HepG2 (cell line): ENCODE data around the gene ATP2A2. TPM values are rescaled to one million over a fixed set of nuclear protein-coding genes. Genes with fewer than 3 reads are reported as not detected.

Experiments
- ATAC-seq: fragments of 200-7000 bp; cut with Tn5 transposase; 3 replicates; pipeline ENCODE4 v1.9.1; 2020; ENCODE audit warnings: mild to moderate bottlenecking, moderate library complexity
- BruUV-seq: library from RNA; stranded (reverse); fragments of 400-500 nt; replicated peaks from 2 replicates; lab custom pipeline; 2021; lab: Mats Ljungman, UMichigan
- CTCF ChIA-PET: fragments of 300-600 bp; formaldehyde crosslinking; extraction: SDS; loops from one replicate; lab custom pipeline; 2021; ENCODE audit warnings: low total read pairs, inconsistent platforms, low intra/inter-chr PET ratio; lab: Yijun Ruan, JAX
- POLR2A ChIA-PET: fragments of 350-600 bp; sonication (Branson Sonifier 250); formaldehyde crosslinking; loops from one replicate; lab custom pipeline; 2020; ENCODE audit warnings: antibody characterized with exemption, inconsistent platforms; lab: Yijun Ruan, JAX
- DNase-seq: peaks from one replicate; pipeline ENCODE4 v3.0.0-alpha.2; 2015; ENCODE audit warnings: low spot score
- FAIRE-seq: peaks from 3 replicates; lab custom pipeline; 2011; peaks lifted over from hg19 to GRCh38; lab: Jason Lieb, UNC
- H2AFZ ChIP-seq: one replicate; pipeline ENCODE4 v1.6.1; 2011; ENCODE audit warnings: low read length, inconsistent platforms
- H3K27ac ChIP-seq: fragments of 300-600 bp; 3 replicates; pipeline ENCODE4 v1.8.0; 2011; ENCODE audit warnings: mixed run types, mild to moderate bottlenecking, mixed read lengths, low read length, inconsistent platforms; ENCODE audit not compliant: insufficient read depth; ENCODE audit errors: extremely low read length
- H3K27me3 ChIP-seq, 2 experiments: fragments of 200-600 bp in 1 of 2; 2 replicates in 1 of 2; 3 replicates in 1 of 2; pipeline versions ENCODE4 v1.6.0 to v1.8.0; 2011; ENCODE audit warnings: low read length in 2 of 2, mild to moderate bottlenecking in 2 of 2, moderate library complexity in 2 of 2, inconsistent platforms in 1 of 2; ENCODE audit not compliant: insufficient read depth in 2 of 2, control insufficient read depth in 1 of 2
- H3K36me3 ChIP-seq, 2 experiments: fragments of 200-600 bp in 1 of 2; replicated peaks in 1 of 2; 2 replicates in 1 of 2; 3 replicates in 1 of 2; pipeline versions ENCODE4 v1.5.1 to v1.8.0; 2011; ENCODE audit warnings: low read length in 2 of 2, inconsistent platforms in 1 of 2; ENCODE audit not compliant: insufficient read depth in 2 of 2, control insufficient read depth in 1 of 2
- H3K4me1 ChIP-seq: 2 replicates; pipeline ENCODE4 v1.5.1; 2012; ENCODE audit warnings: low read length, inconsistent platforms; ENCODE audit not compliant: insufficient read depth
- H3K4me2 ChIP-seq: 2 replicates; pipeline ENCODE4 v1.6.0; 2011; ENCODE audit warnings: low read depth, low read length, inconsistent platforms
- H3K4me3 ChIP-seq, 3 experiments: fragments of 200-600 bp in 1 of 3; sonication (generic), shearing (Covaris generic) in 1 of 3; replicated peaks in 1 of 3; 2 replicates each; pipeline ENCODE4 v1.5.1; 2011 to 2016; ENCODE audit warnings: low read length in 3 of 3, inconsistent platforms in 2 of 3, low read depth in 2 of 3, mild to moderate bottlenecking in 2 of 3, control low read depth in 1 of 3, mixed read lengths in 1 of 3; ENCODE audit not compliant: insufficient read depth in 1 of 3
- H3K79me2 ChIP-seq: one replicate; pipeline ENCODE4 v1.6.1; 2011; ENCODE audit warnings: low read length, inconsistent platforms; ENCODE audit not compliant: insufficient read depth
- H3K9ac ChIP-seq: 2 replicates; pipeline ENCODE4 v1.6.0; 2011; ENCODE audit warnings: mild to moderate bottlenecking, low read depth, low read length, inconsistent platforms; ENCODE audit not compliant: insufficient read depth
- H3K9me3 ChIP-seq: 2 replicates; pipeline ENCODE4 v1.5.1; 2012; ENCODE audit warnings: mild to moderate bottlenecking, low read length
- H4K20me1 ChIP-seq: 2 replicates; pipeline ENCODE4 v1.6.0; 2011; ENCODE audit warnings: inconsistent platforms, mild to moderate bottlenecking, low read length, moderate library complexity; ENCODE audit not compliant: insufficient read depth
- ELF3 ChIP-seq: IDR thresholded peaks from 2 replicates; pipeline ENCODE4 v1.6.1; 2016; ENCODE audit warnings: missing genetic modification reagents, missing compliant biosample characterization
- JUN ChIP-seq: sonication (generic); formaldehyde crosslinking; IDR thresholded peaks from 2 replicates; pipeline ENCODE4 v1.4.0; 2020; ENCODE audit warnings: mild to moderate bottlenecking, missing genetic modification reagents
- JUNB ChIP-seq: sonication (generic); formaldehyde crosslinking; IDR thresholded peaks from 2 replicates; pipeline ENCODE4 v1.8.0; 2022; ENCODE audit warnings: missing genetic modification reagents, mild to moderate bottlenecking, borderline replicate concordance
- KDM4B ChIP-seq: sonication (generic); formaldehyde crosslinking; IDR thresholded peaks from 2 replicates; pipeline ENCODE4 v1.4.0; 2020; ENCODE audit warnings: missing genetic modification reagents
- LCORL ChIP-seq, 2 experiments: fragments of 450-650 bp in 1 of 2; sonication (generic) in 1 of 2; formaldehyde crosslinking in 1 of 2; IDR thresholded peaks; 2 replicates each; pipeline versions ENCODE4 v1.5.0 to v1.6.1; 2017 to 2020; ENCODE audit warnings: antibody characterized with exemption in 1 of 2, missing genetic modification reagents in 1 of 2
- MAFK ChIP-seq, 2 experiments: IDR thresholded peaks in 1 of 2; conservative IDR thresholded peaks in 1 of 2; 2 replicates each; pipeline ENCODE4 v1.6.1; 2011; ENCODE audit warnings: improper control_type of control experiment in 2 of 2, low read length in 2 of 2
- PRPF4 ChIP-seq: fragments of 200-400 bp; formaldehyde crosslinking; IDR thresholded peaks from 2 replicates; pipeline ENCODE4 v1.6.1; 2016; ENCODE audit warnings: low read length, low read depth; ENCODE audit not compliant: poor library complexity, severe bottlenecking
- SMAD3 ChIP-seq: sonication (generic); formaldehyde crosslinking; IDR thresholded peaks from 2 replicates; pipeline ENCODE4 v1.4.0; 2020; ENCODE audit warnings: missing genetic modification reagents
- TSC22D2 ChIP-seq: sonication (generic); formaldehyde crosslinking; IDR thresholded peaks from 2 replicates; pipeline ENCODE4 v1.5.1; 2020; ENCODE audit warnings: missing genetic modification reagents, mild to moderate bottlenecking, borderline replicate concordance
- ZBTB7A ChIP-seq: sonication (generic); formaldehyde crosslinking; IDR thresholded peaks from 2 replicates; pipeline ENCODE4 v1.8.0; 2022; ENCODE audit warnings: mild to moderate bottlenecking, missing genetic modification reagents
- ZC3H4 ChIP-seq: sonication (generic); formaldehyde crosslinking; IDR thresholded peaks from 2 replicates; pipeline ENCODE4 v1.4.0; 2020; ENCODE audit warnings: missing genetic modification reagents, borderline replicate concordance
- ZNF101 ChIP-seq: sonication (generic); formaldehyde crosslinking; IDR thresholded peaks from 2 replicates; pipeline ENCODE4 v1.4.0; 2020; ENCODE audit warnings: mild to moderate bottlenecking, low read depth, missing genetic modification reagents, borderline replicate concordance
- ZNF460 ChIP-seq: sonication (generic); formaldehyde crosslinking; IDR thresholded peaks from 2 replicates; pipeline ENCODE4 v1.5.1; 2020; ENCODE audit warnings: missing genetic modification reagents, mild to moderate bottlenecking, borderline replicate concordance
- ZNF513 ChIP-seq: sonication (generic); formaldehyde crosslinking; conservative IDR thresholded peaks from 2 replicates; pipeline ENCODE4 v1.5.0; 2020; ENCODE audit warnings: missing genetic modification reagents
- ZNF543 ChIP-seq: sonication (generic); formaldehyde crosslinking; IDR thresholded peaks from 2 replicates; pipeline ENCODE4 v1.4.0; 2020; ENCODE audit warnings: mild to moderate bottlenecking, missing genetic modification reagents
- ZNF558 ChIP-seq: sonication (generic); formaldehyde crosslinking; IDR thresholded peaks from 2 replicates; pipeline ENCODE4 v1.9.0; 2022; ENCODE audit warnings: mild to moderate bottlenecking, missing genetic modification reagents, borderline replicate concordance
- ZNF773 ChIP-seq: sonication (generic); formaldehyde crosslinking; IDR thresholded peaks from 2 replicates; pipeline ENCODE4 v1.4.0; 2020; ENCODE audit warnings: missing genetic modification reagents, borderline replicate concordance
- WGBS: methylation state at CpG from one replicate; pipeline ENCODE4 v1.1.6; 2017; ENCODE audit warnings: low lambda C conversion rate; 5-methylcytosine and 5-hydroxymethylcytosine counted together
- in situ Hi-C: cut with HindIII; loops from 2 replicates; pipeline ENCODE4 v1.10.0; 2017; ENCODE audit warnings: low pct_unique_long_range_greater_than_20kb; ENCODE audit not compliant: extremely low pct_ligation_motif_present
- intact Hi-C: fragments of 100-400 bp; cut with micrococcal nuclease; formaldehyde crosslinking; loops from one replicate; pipeline ENCODE4 v1.10.0; 2022; ENCODE audit not compliant: unreplicated experiment
- polyA plus RNA-seq, 8 experiments: library from polyadenylated mRNA; depleted of rRNA in 3 of 8; stranded (reverse) in 7 of 8; unstranded in 1 of 8; fragments of >200 nt; fragmentation: Illumina TruSeq in 4 of 8; extraction: Trizol in 4 of 8; gene quantifications; 2 replicates each; pipeline versions ENCODE4 v1.2.1 to v1.2.3, GENCODE V29; 2011 to 2016; ENCODE audit warnings: low read depth in 4 of 8, missing spikeins in 1 of 8, mixed read lengths in 1 of 8; ENCODE audit not compliant: insufficient read depth in 1 of 8
- total RNA-seq, 5 experiments: library from RNA; depleted of rRNA; stranded (reverse); fragments of >200 nt; fragmentation: Illumina TruSeq; extraction: Trizol; gene quantifications; 2 replicates each; pipeline ENCODE4 v1.2.3, GENCODE V29; 2016; ENCODE audit warnings: low read depth in 1 of 5
- TF ChIP-seq, protein P1 (sequence below): sonication (generic); formaldehyde crosslinking; IDR thresholded peaks from 2 replicates; pipeline ENCODE4 v1.4.0; 2020; ENCODE audit warnings: missing genetic modification reagents, borderline replicate concordance
- TF ChIP-seq, protein P2 (sequence below): sonication (generic); formaldehyde crosslinking; IDR thresholded peaks from 2 replicates; pipeline ENCODE4 v1.5.0; 2020; ENCODE audit warnings: missing genetic modification reagents

The ATP2A2 gene
- total and polyA plus RNA-seq, 2 of the 13 experiments (the other 11 are each of a cell fraction or from before 2014, with no cell fraction given) = 35.4 to 85.5 TPM

DNA sequence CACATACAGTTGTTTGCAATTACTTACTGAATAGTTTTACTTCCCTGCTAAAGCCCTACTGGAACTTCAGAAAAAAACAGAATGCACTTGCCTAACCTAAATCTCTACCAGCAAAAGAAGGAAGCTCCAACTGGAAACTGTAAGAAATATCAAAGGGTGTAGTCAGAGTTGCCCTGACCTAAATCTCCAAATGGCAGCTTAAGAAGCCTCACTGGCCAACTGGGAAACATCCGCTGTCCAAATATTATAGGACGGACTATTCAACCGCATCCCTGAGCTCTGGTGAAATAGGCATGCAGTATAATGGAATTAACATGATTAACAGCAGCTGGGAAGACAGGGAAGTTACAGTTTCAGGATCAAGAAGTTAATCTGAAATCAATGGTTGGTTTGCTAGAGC, 98.2 kb downstream of the ATP2A2 start:
- Histone ChIP-seq H3K27me3 (no peaks in the 10 kb centered on the region), H3K36me3 (peaks cover 30 to 70% of the 10 kb centered on the region in 2 experiments), H3K9me3 (no peaks in the 10 kb centered on the region), H3K4me2 (no peak overlapping the region), H2AFZ (no peak overlapping the region), H4K20me1 (no peaks in the 10 kb centered on the region), H3K4me1 (no peaks in the 10 kb centered on the region), H3K4me3 (no peak overlapping the region), H3K27ac (no peak overlapping the region), H3K79me2 (no peaks in the 10 kb centered on the region), H3K9ac (no peak overlapping the region)
- intact Hi-C loops (no loop called here), in situ Hi-C loops (no loop called here)
- TF ChIP-seq ELF3 (CRISPR knock-in tag) = no peak
- TF ChIP-seq, protein P1, sequence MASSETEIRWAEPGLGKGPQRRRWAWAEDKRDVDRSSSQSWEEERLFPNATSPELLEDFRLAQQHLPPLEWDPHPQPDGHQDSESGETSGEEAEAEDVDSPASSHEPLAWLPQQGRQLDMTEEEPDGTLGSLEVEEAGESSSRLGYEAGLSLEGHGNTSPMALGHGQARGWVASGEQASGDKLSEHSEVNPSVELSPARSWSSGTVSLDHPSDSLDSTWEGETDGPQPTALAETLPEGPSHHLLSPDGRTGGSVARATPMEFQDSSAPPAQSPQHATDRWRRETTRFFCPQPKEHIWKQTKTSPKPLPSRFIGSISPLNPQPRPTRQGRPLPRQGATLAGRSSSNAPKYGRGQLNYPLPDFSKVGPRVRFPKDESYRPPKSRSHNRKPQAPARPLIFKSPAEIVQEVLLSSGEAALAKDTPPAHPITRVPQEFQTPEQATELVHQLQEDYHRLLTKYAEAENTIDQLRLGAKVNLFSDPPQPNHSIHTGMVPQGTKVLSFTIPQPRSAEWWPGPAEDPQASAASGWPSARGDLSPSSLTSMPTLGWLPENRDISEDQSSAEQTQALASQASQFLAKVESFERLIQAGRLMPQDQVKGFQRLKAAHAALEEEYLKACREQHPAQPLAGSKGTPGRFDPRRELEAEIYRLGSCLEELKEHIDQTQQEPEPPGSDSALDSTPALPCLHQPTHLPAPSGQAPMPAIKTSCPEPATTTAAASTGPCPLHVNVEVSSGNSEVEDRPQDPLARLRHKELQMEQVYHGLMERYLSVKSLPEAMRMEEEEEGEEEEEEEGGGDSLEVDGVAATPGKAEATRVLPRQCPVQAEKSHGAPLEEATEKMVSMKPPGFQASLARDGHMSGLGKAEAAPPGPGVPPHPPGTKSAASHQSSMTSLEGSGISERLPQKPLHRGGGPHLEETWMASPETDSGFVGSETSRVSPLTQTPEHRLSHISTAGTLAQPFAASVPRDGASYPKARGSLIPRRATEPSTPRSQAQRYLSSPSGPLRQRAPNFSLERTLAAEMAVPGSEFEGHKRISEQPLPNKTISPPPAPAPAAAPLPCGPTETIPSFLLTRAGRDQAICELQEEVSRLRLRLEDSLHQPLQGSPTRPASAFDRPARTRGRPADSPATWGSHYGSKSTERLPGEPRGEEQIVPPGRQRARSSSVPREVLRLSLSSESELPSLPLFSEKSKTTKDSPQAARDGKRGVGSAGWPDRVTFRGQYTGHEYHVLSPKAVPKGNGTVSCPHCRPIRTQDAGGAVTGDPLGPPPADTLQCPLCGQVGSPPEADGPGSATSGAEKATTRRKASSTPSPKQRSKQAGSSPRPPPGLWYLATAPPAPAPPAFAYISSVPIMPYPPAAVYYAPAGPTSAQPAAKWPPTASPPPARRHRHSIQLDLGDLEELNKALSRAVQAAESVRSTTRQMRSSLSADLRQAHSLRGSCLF (CRISPR knock-in tag) = no peak
- TF ChIP-seq LCORL (IDR thresholded peaks at IDR 0.05) = no peak
- no peak for TF ChIP-seq LCORL (CRISPR knock-in tag; IDR thresholded peaks at IDR 0.05)
- no peak for TF ChIP-seq JUNB (CRISPR knock-in tag)
- TF ChIP-seq ZC3H4 (CRISPR knock-in tag) = no peak
- TF ChIP-seq SMAD3 = no peak
- TF ChIP-seq JUN = no peak
- no peak for TF ChIP-seq ZNF460 (CRISPR knock-in tag)
- no peak for TF ChIP-seq ZNF543 (CRISPR knock-in tag)
- TF ChIP-seq ZNF513 (CRISPR knock-in tag) = no peak
- no peak for TF ChIP-seq ZNF558 (CRISPR knock-in tag)
- TF ChIP-seq KDM4B = no peak
- no peak for TF ChIP-seq MAFK (conservative IDR thresholded peaks at IDR 0.05 in 1 of 2, IDR thresholded peaks at IDR 0.05 in 1 of 2; ENCODE audit: low read length in 2 of 2)
- TF ChIP-seq ZBTB7A (CRISPR knock-in tag) = no peak
- TF ChIP-seq ZNF773 (CRISPR knock-in tag) = no peak
- TF ChIP-seq, protein P2, sequence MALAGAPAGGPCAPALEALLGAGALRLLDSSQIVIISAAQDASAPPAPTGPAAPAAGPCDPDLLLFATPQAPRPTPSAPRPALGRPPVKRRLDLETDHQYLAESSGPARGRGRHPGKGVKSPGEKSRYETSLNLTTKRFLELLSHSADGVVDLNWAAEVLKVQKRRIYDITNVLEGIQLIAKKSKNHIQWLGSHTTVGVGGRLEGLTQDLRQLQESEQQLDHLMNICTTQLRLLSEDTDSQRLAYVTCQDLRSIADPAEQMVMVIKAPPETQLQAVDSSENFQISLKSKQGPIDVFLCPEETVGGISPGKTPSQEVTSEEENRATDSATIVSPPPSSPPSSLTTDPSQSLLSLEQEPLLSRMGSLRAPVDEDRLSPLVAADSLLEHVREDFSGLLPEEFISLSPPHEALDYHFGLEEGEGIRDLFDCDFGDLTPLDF (CRISPR knock-in tag) = no peak
- TF ChIP-seq TSC22D2 (CRISPR knock-in tag) = no peak
- TF ChIP-seq PRPF4 = no peak
- TF ChIP-seq ZNF101 (CRISPR knock-in tag) = no peak
- ChIA-PET POLR2A (interaction anchor here (0.6 to 1.2 kb wide), 2 partner anchors 54 to 129 kb away, joined by 3 read pairs; no protein-coding TSS in a partner anchor), CTCF (no interaction called here)
- FAIRE-seq (no peak), DNase-seq (no peak), ATAC-seq (no peak)
- no TSS peak for BruUV-seq
- WGBS = 98% methylated on average over 3 of the region's 3 CpGs
